ENCODE measurements around the gene ERBB4. TPM values are rescaled to one million over a fixed set of nuclear protein-coding genes. Genes with fewer than 3 reads are reported as not detected.

ERBB4 gene
- polyA plus RNA-seq, 2 of the 4 experiments (the other 2 are of a cell fraction): not detected

GRCh38 chr2:211692689-211693088, 845.9 kb downstream of the ERBB4 start:
- TF ChIP-seq EHF (CRISPR knock-in tag; IDR thresholded peaks at IDR 0.05) (no peak), SREBF2 (IDR thresholded peaks at IDR 0.05) (no peak), HOXA7 (CRISPR knock-in tag; IDR thresholded peaks at IDR 0.05) (no peak), JUNB (IDR thresholded peaks at IDR 0.05) (no peak), ZC3H11A (IDR thresholded peaks at IDR 0.05) (no peak), POLR2A (IDR thresholded peaks at IDR 0.05; ENCODE audit: low read length) (no peak), SMC3 (IDR thresholded peaks at IDR 0.05) (no peak), ESRRA (IDR thresholded peaks at IDR 0.05; ENCODE audit: borderline replicate concordance, low read length) (no peak), PHF8 (IDR thresholded peaks at IDR 0.05; ENCODE audit: borderline replicate concordance, low read depth) (no peak), REST (IDR thresholded peaks at IDR 0.05) (no peak), RARB (CRISPR knock-in tag; IDR thresholded peaks at IDR 0.05) (no peak), HEYL (CRISPR knock-in tag; IDR thresholded peaks at IDR 0.05) (no peak)
- H3K4me3 ChIP-seq: no peak overlapping the region
- H3K27ac ChIP-seq: no peak overlapping the region
- FAIRE-seq (no peak), DNase-seq (ENCODE audit: low read depth in 1 of 2, low spot score in 1 of 2) (no peak), ATAC-seq (no peak)
- no peaks in the 10 kb centered on the region for H3K9me3 ChIP-seq
- H3K4me2 ChIP-seq: no peak overlapping the region
- no peaks in the 10 kb centered on the region for H3K4me1 ChIP-seq
- CTCF ChIA-PET: interaction anchor here (0.6 kb wide), 1 partner anchor 66 kb away, joined by 3 read pairs; no protein-coding TSS in a partner anchor
- 4% methylated on average over 2 of the region's 2 CpGs for whole genome bisulfite sequencing (ENCODE audit: missing lambda C conversion rate)
- POLR2A ChIA-PET: no interaction called here

DNA sequence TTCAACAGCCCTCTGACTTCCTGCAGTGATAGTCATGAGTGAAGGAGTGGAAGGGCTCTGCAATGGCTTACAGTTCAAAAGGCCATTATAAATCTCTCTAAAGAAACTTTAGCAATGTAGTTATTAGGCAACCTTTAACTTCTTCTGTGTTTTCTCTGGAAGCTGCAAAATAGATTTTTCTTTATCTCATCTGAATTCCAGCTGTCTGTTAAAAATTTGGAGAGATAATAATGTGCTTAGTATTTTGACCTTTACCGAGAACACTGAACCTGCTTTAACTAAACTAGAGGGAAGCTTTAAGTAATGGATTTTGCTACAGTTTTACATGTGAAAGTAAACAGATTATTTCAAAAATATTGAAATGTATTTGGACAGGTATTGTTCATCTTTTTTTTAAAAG, 847.9 kb downstream of the ERBB4 start:
- H3K4me1 ChIP-seq: no peaks in the 10 kb centered on the region
- TF ChIP-seq, protein P1, sequence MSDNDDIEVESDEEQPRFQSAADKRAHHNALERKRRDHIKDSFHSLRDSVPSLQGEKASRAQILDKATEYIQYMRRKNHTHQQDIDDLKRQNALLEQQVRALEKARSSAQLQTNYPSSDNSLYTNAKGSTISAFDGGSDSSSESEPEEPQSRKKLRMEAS (IDR thresholded peaks at IDR 0.05): no peak
- TF ChIP-seq KDM5A (IDR thresholded peaks at IDR 0.05) (no peak), ZFP36 (IDR thresholded peaks at IDR 0.05; ENCODE audit: borderline replicate concordance, partially characterized antibody) (no peak), SREBF2 (IDR thresholded peaks at IDR 0.05) (no peak)
- no peak overlapping the region for H3K4me2 ChIP-seq
- FAIRE-seq: no peak
- WGBS (ENCODE audit: missing lambda C conversion rate): 67% methylated on average over 1 of the region's 1 CpG
- H3K27ac ChIP-seq: no peak overlapping the region
- DNase-seq (ENCODE audit: low read depth in 1 of 2, low spot score in 1 of 2): no peak
- H3K9me3 ChIP-seq: no peaks in the 10 kb centered on the region
- ChIA-PET CTCF (no interaction called here), POLR2A (no interaction called here)
- no peak overlapping the region for H3K4me3 ChIP-seq
- no peak for ATAC-seq

DNA sequence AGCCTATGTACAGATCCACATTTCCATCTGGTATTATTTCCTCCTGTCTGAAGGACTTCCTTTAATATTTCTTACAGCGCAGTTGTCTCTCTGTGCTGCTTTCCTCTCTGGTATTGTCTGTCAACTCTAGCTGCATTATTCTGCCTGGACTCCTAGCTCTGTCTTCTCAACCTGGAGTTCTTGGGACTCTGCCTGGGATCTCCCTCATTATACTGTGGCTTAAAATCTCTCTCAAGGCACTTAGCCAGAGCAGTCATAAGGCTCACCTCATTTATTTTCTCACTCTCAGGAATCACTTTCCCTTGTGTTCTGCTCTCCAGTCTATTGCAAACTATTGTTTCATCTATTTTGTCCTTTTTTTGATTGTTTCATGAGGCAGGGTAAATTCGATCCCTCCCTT, 850.4 kb downstream of the ERBB4 start:
- peaks cover 3% of the 10 kb centered on the region; the same call in 1 of the 3 replicates for H3K9me3 ChIP-seq
- CTCF ChIA-PET: no interaction called here
- FAIRE-seq: no peak
- POLR2A ChIA-PET: interaction anchor here (0.6 kb wide), 1 partner anchor 310 kb away, joined by 3 read pairs; no protein-coding TSS in a partner anchor
- no peak overlapping the region for H3K4me3 ChIP-seq
- no peaks in the 10 kb centered on the region for H3K4me1 ChIP-seq
- 36% methylated on average over 2 of the region's 2 CpGs for WGBS (ENCODE audit: missing lambda C conversion rate)
- TF ChIP-seq MYC (IDR thresholded peaks at IDR 0.05; ENCODE audit: borderline replicate concordance, low read length) (no peak), RARB (CRISPR knock-in tag; IDR thresholded peaks at IDR 0.05) (no peak), NR3C1 (IDR thresholded peaks at IDR 0.05) (no peak), POLR2AphosphoS2 (conservative IDR thresholded peaks at IDR 0.05; ENCODE audit: low read length) (no peak), ZFP36 (IDR thresholded peaks at IDR 0.05; ENCODE audit: borderline replicate concordance, partially characterized antibody) (no peak), POLR2A (IDR thresholded peaks at IDR 0.05; ENCODE audit: low read length) (no peak)
- TF ChIP-seq, protein P2, sequence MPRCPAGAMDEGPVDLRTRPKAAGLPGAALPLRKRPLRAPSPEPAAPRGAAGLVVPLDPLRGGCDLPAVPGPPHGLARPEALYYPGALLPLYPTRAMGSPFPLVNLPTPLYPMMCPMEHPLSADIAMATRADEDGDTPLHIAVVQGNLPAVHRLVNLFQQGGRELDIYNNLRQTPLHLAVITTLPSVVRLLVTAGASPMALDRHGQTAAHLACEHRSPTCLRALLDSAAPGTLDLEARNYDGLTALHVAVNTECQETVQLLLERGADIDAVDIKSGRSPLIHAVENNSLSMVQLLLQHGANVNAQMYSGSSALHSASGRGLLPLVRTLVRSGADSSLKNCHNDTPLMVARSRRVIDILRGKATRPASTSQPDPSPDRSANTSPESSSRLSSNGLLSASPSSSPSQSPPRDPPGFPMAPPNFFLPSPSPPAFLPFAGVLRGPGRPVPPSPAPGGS (IDR thresholded peaks at IDR 0.05): no peak
- TF ChIP-seq, protein P1 (IDR thresholded peaks at IDR 0.05): no peak
- no peak for DNase-seq (ENCODE audit: low read depth in 1 of 2, low spot score in 1 of 2)
- H3K27ac ChIP-seq: no peak overlapping the region
- H3K4me2 ChIP-seq: no peak overlapping the region
- ATAC-seq: no peak
